ENCODE results near the gene KISS1R.

- TF ChIP-seq ZBTB33 (IDR thresholded peaks at IDR 0.05) = no peak
- no peak for TF ChIP-seq CTCF (IDR thresholded peaks at IDR 0.05; ENCODE audit: low read depth, low read length, missing input control)
Measured at GRCh38 chr19:897442-898039, 19.6 kb upstream of the KISS1R start.

Data from liver (tissue), 2 donors.